GM12878 (cell line): ENCODE data around the gene CLIP1.

Experiments
- CEBPB ChIP-seq, 2 experiments: fragments of 150-350 bp in 1 of 2; IDR thresholded peaks; 2 replicates each; pipeline ENCODE4 v1.6.1; 2012 to 2014; ENCODE audit warnings: low read depth in 2 of 2, low read length in 2 of 2, borderline replicate concordance in 1 of 2, inconsistent platforms in 1 of 2
- TF ChIP-seq, protein P1 (sequence below): IDR thresholded peaks from 2 replicates; pipeline ENCODE4 v1.6.1; 2012; ENCODE audit warnings: mild to moderate bottlenecking, low read depth, low read length
- TF ChIP-seq, protein P2 (sequence below): IDR thresholded peaks from 2 replicates; pipeline ENCODE4 v1.6.1; 2012; ENCODE audit warnings: low read length, inconsistent platforms

DNA sequence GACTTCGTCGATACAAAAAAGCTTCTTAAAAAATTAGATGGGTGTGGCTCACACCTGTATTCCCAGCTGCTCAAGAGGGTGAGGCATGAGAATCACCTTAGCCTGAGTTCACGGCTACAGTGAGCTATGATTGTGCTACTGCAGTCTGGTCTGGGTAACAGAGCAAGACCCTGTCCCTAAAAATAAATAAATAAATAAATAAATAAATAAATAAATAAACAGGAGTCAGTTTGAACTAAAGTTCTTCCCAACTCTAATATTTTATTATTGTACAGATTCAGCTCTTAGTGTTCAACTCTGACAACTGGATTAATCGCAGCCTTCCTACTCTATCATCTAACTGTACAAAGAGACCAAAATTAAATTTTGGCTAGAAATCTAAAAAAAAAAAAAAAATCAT lies 12.7 kb upstream of the CLIP1 start:
- TF ChIP-seq, protein P1, sequence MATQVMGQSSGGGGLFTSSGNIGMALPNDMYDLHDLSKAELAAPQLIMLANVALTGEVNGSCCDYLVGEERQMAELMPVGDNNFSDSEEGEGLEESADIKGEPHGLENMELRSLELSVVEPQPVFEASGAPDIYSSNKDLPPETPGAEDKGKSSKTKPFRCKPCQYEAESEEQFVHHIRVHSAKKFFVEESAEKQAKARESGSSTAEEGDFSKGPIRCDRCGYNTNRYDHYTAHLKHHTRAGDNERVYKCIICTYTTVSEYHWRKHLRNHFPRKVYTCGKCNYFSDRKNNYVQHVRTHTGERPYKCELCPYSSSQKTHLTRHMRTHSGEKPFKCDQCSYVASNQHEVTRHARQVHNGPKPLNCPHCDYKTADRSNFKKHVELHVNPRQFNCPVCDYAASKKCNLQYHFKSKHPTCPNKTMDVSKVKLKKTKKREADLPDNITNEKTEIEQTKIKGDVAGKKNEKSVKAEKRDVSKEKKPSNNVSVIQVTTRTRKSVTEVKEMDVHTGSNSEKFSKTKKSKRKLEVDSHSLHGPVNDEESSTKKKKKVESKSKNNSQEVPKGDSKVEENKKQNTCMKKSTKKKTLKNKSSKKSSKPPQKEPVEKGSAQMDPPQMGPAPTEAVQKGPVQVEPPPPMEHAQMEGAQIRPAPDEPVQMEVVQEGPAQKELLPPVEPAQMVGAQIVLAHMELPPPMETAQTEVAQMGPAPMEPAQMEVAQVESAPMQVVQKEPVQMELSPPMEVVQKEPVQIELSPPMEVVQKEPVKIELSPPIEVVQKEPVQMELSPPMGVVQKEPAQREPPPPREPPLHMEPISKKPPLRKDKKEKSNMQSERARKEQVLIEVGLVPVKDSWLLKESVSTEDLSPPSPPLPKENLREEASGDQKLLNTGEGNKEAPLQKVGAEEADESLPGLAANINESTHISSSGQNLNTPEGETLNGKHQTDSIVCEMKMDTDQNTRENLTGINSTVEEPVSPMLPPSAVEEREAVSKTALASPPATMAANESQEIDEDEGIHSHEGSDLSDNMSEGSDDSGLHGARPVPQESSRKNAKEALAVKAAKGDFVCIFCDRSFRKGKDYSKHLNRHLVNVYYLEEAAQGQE: no peak
- TF ChIP-seq, protein P2, sequence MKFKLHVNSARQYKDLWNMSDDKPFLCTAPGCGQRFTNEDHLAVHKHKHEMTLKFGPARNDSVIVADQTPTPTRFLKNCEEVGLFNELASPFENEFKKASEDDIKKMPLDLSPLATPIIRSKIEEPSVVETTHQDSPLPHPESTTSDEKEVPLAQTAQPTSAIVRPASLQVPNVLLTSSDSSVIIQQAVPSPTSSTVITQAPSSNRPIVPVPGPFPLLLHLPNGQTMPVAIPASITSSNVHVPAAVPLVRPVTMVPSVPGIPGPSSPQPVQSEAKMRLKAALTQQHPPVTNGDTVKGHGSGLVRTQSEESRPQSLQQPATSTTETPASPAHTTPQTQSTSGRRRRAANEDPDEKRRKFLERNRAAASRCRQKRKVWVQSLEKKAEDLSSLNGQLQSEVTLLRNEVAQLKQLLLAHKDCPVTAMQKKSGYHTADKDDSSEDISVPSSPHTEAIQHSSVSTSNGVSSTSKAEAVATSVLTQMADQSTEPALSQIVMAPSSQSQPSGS: no peak
- no peak for TF ChIP-seq CEBPB (IDR thresholded peaks at IDR 0.05; ENCODE audit: borderline replicate concordance in 1 of 2, low read depth in 2 of 2, low read length in 2 of 2)
